BE2C (cell line): ENCODE measurements around the gene TNFAIP2.

Experiments
- DNase-seq: peaks from one replicate; pipeline ENCODE4 v3.0.0-alpha.2; 2020
- H3K27me3 ChIP-seq: fragments of 250-450 bp; sonication (Bioruptor Pico); 2 replicates; pipeline ENCODE4 v1.5.1; 2020; ENCODE audit warnings: mild to moderate bottlenecking
- H3K36me3 ChIP-seq: fragments of 250-450 bp; sonication (Bioruptor Pico); 2 replicates; pipeline ENCODE4 v1.5.1; 2020; ENCODE audit warnings: mild to moderate bottlenecking
- H3K4me1 ChIP-seq: fragments of 250-450 bp; sonication (Bioruptor Pico); 2 replicates; pipeline ENCODE4 v1.5.1; 2020
- H3K4me3 ChIP-seq: 2 replicates; pipeline ENCODE4 v1.5.1; 2011; ENCODE audit warnings: low read depth, low read length
- H3K9me3 ChIP-seq: fragments of 250-450 bp; sonication (Bioruptor Pico); 2 replicates; pipeline ENCODE4 v1.5.1; 2020
- CTCF ChIP-seq: IDR thresholded peaks from 2 replicates; pipeline ENCODE4 v1.5.1; 2012; ENCODE audit warnings: mild to moderate bottlenecking, low read depth, low read length

TNFAIP2 gene

DNA sequence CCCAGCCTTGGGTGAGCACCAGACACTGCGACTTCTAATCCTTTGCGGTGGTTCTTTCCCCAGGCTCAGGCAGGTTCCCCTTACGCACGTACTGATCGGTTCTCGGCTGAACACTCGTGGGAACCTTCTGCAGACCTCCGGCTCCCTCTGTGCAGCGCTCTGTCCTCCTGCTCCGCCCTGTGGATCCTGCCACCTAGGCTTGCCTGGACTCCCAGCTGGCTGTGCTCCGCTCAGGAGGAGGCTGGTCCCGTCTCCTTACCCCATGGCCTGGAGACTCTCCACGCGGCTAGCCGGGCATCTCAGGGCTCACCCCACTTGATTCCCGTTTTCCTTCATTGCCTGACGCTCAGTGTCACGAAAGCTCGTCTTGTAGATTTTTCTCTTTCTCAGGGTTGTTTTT is 34.7 kb downstream of the TNFAIP2 start:
- no peaks in the 10 kb centered on the region for H3K36me3 ChIP-seq
- H3K4me3 ChIP-seq, result no peak overlapping the region
- H3K27me3 ChIP-seq, result no peaks in the 10 kb centered on the region
- TF ChIP-seq CTCF, result no peak
- H3K9me3 ChIP-seq, result no peaks in the 10 kb centered on the region
- no peaks in the 10 kb centered on the region for H3K4me1 ChIP-seq
- no peak for DNase-seq

DNA sequence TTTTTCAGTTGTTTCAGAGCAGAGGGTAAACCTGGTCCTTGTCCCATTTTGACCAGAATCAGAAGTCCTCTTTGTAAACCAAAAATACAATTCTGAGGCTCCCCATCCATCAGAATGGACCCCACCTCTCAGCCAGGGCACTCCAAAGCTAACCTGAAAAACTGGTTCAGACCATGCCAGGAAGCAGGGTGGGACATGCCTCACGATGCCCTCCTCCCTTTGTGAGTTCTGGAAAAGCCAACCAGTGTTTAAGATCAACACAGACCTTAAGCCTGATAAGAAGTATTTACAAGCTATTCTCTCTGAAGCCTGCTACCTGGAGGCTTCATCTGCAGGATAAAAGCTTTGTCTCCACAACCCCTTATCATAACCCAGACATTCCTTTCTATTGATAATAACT is 35.4 kb downstream of the TNFAIP2 start:
- Histone ChIP-seq H3K4me1 (no peaks in the 10 kb centered on the region), H3K9me3 (no peaks in the 10 kb centered on the region), H3K36me3 (no peaks in the 10 kb centered on the region), H3K4me3 (no peak overlapping the region), H3K27me3 (no peaks in the 10 kb centered on the region)
- TF ChIP-seq CTCF, result no peak
- no peak for DNase-seq

DNA sequence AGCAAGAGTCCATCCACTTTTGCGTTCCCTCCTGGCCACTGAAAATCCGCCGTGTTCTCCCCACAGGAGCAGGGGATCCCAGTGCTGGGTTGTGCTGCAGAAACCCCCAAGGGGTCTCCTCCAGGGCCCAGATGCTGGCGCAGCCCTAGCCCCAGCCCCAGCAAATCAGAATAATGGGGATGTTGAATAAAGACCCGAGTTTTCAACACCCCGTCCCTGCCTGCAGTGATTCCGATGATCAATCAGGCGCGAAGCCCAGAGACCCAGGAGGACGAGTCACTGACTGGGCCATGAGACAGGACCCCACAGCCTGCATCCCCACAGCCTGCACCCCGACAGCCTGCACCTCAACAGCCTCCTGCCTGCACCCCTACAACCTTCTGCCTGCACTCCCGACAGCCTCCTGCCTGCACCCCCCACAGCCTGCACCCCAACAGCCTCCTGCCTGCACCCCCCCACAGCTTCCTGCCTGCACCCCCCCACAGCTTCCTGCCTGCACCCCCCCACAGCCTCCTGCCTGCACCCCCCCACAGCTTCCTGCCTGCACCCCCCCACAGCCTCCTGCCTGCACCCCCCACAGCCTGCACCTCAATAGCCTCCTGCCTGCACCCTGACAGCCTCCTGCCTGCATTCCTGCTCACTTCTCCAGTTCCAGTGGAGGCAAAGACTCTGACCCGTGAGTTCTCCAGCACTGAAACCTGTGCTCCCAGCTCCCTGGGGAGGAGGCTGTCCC is 37.2 kb downstream of the TNFAIP2 start:
- H3K27me3 ChIP-seq, result no peaks in the 10 kb centered on the region
- no peaks in the 10 kb centered on the region for H3K9me3 ChIP-seq
- no peaks in the 10 kb centered on the region for H3K4me1 ChIP-seq
- H3K4me3 ChIP-seq, result no peak overlapping the region
- H3K36me3 ChIP-seq, result no peaks in the 10 kb centered on the region
- DNase-seq, result no peak
- TF ChIP-seq CTCF, result no peak

DNA sequence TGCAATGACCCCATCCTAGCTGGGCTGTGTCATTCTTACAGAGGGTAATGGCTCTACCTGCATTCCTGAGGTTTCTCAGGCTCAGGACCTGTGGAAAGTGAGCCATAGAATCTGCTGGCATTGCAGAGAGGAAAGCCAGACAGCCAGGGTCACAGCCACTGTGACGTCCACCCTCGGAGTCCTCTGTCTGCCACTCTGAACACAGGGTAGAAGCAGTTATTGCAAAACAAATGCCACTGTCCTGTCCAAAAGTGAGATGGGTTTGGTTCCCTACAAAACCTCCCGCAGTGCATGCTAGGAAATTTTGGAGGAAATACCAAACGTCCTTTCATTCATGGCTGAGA is 37.8 kb downstream of the TNFAIP2 start:
- no peaks in the 10 kb centered on the region for H3K9me3 ChIP-seq
- no peak overlapping the region for H3K4me3 ChIP-seq
- no peak for TF ChIP-seq CTCF
- H3K27me3 ChIP-seq, result no peaks in the 10 kb centered on the region
- H3K4me1 ChIP-seq, result no peaks in the 10 kb centered on the region
- DNase-seq, result no peak
- H3K36me3 ChIP-seq, result no peaks in the 10 kb centered on the region

GRCh38 chr14:103163199-103163598 is 39.9 kb downstream of the TNFAIP2 start:
- DNase-seq, result no peak
- no peak for TF ChIP-seq CTCF
- no peaks in the 10 kb centered on the region for H3K36me3 ChIP-seq

DNA sequence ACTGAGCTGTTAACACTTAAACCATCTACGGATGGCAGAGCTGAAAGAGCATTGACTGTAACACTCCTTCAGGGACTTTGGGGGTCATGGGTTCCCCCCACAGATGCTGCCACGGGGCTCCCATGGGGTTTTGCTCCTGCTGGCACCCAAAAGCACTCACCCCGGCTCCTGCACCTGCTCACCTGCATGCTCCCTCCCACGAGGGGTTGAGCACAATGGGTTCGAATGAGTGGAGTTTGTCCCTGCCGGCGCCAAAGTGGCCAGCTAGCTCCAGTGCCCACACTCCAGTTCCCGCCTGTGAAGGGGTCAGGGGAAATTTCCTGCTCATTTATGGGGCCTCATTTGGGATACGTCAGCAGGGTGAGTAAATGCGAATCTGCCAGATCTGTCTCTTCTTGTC is 40.7 kb downstream of the TNFAIP2 start:
- TF ChIP-seq CTCF, result no peak
- Histone ChIP-seq H3K9me3 (no peaks in the 10 kb centered on the region), H3K27me3 (no peaks in the 10 kb centered on the region), H3K4me3 (no peak overlapping the region), H3K36me3 (no peaks in the 10 kb centered on the region), H3K4me1 (no peaks in the 10 kb centered on the region)
- DNase-seq, result no peak

More at GRCh38 chr14:103163199-103163598, 39.9 kb downstream of the TNFAIP2 start:
- Histone ChIP-seq H3K9me3 (no peaks in the 10 kb centered on the region), H3K4me3 (no peak overlapping the region), H3K27me3 (no peaks in the 10 kb centered on the region), H3K4me1 (no peaks in the 10 kb centered on the region)
